HG02973 (cell line): ENCODE results near the gene HDAC4.

ENCODE experiments used
- ATAC-seq: cut with Tn5 transposase; IDR thresholded peaks from one replicate; pipeline ENCODE4 v1.9.1; 2021; ENCODE audit warnings: moderate library complexity; ENCODE audit not compliant: unreplicated experiment

HDAC4 gene

GRCh38 chr2:239271882-239272281 lies 128.9 kb downstream of the HDAC4 start:
- ATAC-seq = no peak

- ATAC-seq = no peak
These were observed 129.3 kb downstream of the HDAC4 start for GRCh38 chr2:239271471-239271870.

- ATAC-seq = no peak
These were observed 130.9 kb downstream of the HDAC4 start for GRCh38 chr2:239269916-239270315.

- ATAC-seq = no peak
These were observed 131.5 kb downstream of the HDAC4 start for GRCh38 chr2:239269173-239269885.

- no peak for ATAC-seq
These were observed 132.3 kb downstream of the HDAC4 start for GRCh38 chr2:239268549-239268948.

- ATAC-seq = no peak
These were observed 132.7 kb downstream of the HDAC4 start for GRCh38 chr2:239268082-239268481.

- peak; percentile 91 for ATAC-seq
These were observed 133.4 kb downstream of the HDAC4 start for GRCh38 chr2:239267288-239267951.

GRCh38 chr2:239266779-239267287 lies 134.0 kb downstream of the HDAC4 start:
- peak; percentile 6 for ATAC-seq

- ATAC-seq = no peak
These were observed 134.4 kb downstream of the HDAC4 start for GRCh38 chr2:239266434-239266766.

GRCh38 chr2:239265681-239266433 lies 135.0 kb downstream of the HDAC4 start:
- ATAC-seq = no peak

GRCh38 chr2:239264838-239265651 lies 135.8 kb downstream of the HDAC4 start:
- ATAC-seq = no peak

- no peak for ATAC-seq
These were observed 136.4 kb downstream of the HDAC4 start for GRCh38 chr2:239264492-239264837.

- ATAC-seq = no peak
These were observed 136.9 kb downstream of the HDAC4 start for GRCh38 chr2:239263669-239264491.

GRCh38 chr2:239263231-239263630 lies 137.6 kb downstream of the HDAC4 start:
- ATAC-seq = no peak

GRCh38 chr2:239262484-239263230 lies 138.2 kb downstream of the HDAC4 start:
- ATAC-seq = no peak

- ATAC-seq = no peak
These were observed 138.9 kb downstream of the HDAC4 start for GRCh38 chr2:239261796-239262483.

- ATAC-seq = no peak
These were observed 139.5 kb downstream of the HDAC4 start for GRCh38 chr2:239261356-239261755.

- no peak for ATAC-seq
These were observed 140.1 kb downstream of the HDAC4 start for GRCh38 chr2:239260546-239261327.
